Caki2 (cell line): Measurements from ENCODE around the gene ZNF528. TPM values are rescaled to one million over a fixed set of nuclear protein-coding genes. Genes with fewer than 3 reads are reported as not detected.

Experiments
- total RNA-seq: library from RNA; depleted of rRNA; stranded (reverse); fragments of >200 nt; shearing (Covaris generic); gene quantifications from 2 replicates; pipeline ENCODE4 v1.2.3, GENCODE V29; 2014; ENCODE audit warnings: low replicate concordance; rRNA removed

Gene ZNF528
- total RNA-seq, 1 experiment from 2014 or later = 32.5 TPM

Other genes with a start within 250 kb of the ZNF528 start
- gene ZNF836, start 226.2 kb upstream of the ZNF528 start, total RNA-seq = 0.06 and 1.1 TPM in 2 replicates
- gene PPP2R1A, start 207.8 kb upstream of the ZNF528 start, total RNA-seq = 236 and 278 TPM in 2 replicates
- gene ZNF766, start 128.3 kb upstream of the ZNF528 start, total RNA-seq = 11.9 and 37.7 TPM in 2 replicates
- gene ZNF480, start 100.7 kb upstream of the ZNF528 start, total RNA-seq = 4.5 and 7.4 TPM in 2 replicates
- gene ZNF610, start 61.6 kb upstream of the ZNF528 start, total RNA-seq = 1.2 and 2.2 TPM in 2 replicates
- 1.4 and 3.9 TPM in 2 replicates for gene ZNF880, start 27.9 kb upstream of the ZNF528 start, total RNA-seq
- gene ZNF534, start 31.3 kb downstream of the ZNF528 start, total RNA-seq = not detected in 2 replicates
- gene ZNF578, start 55.7 kb downstream of the ZNF528 start, total RNA-seq = not detected in 2 replicates
- gene ZNF808, start 129.8 kb downstream of the ZNF528 start, total RNA-seq = 7.0 and 8.1 TPM in 2 replicates
- gene ZNF701, start 172.4 kb downstream of the ZNF528 start, total RNA-seq = 4.0 and 10.2 TPM in 2 replicates
- 11.9 and 19.2 TPM in 2 replicates for gene ZNF83, start 240.5 kb downstream of the ZNF528 start, total RNA-seq